A549 treated with GW870086 at 1 μM for 4 hours (cell line): ENCODE measurements around the gene SPRR1B. TPM values are rescaled to one million over a fixed set of nuclear protein-coding genes. Genes with fewer than 3 reads are reported as not detected.

Source experiments
- total RNA-seq: library from RNA; stranded (reverse); fragments of 200-300 nt; extraction: Qiagen RNA extraction; gene quantifications from 5 replicates; pipeline ENCODE4 v1.2.3, GENCODE V29; 2022; ENCODE audit warnings: low read depth

SPRR1B gene, protein sequence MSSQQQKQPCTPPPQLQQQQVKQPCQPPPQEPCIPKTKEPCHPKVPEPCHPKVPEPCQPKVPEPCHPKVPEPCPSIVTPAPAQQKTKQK
- not detected in 5 replicates for total RNA-seq

DNA sequence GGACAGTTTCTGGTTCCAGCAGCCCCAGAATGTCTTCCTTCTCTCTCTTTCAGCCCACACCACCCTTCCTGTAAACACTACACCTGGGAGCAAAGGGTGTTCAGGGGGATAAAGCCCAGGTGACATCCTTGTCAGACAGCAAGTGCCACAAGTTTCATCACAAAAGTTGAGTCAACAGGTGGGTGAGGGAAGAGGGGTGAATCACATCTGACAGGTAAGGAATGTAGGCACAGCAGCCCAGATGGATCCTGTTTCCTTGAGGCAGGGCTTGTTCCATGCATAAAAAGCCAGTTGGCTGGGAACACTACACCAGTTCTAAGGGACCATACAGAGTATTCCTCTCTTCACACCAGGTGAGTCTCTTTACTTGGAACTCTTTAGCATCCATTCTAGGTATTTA lies at the start of gene SPRR1B:
Gene SPRR1B (plus strand): TSS at position 309 of the 400 bp plus-strand sequence. CDS start 1,143 bp downstream, outside the sequence.

DNA sequence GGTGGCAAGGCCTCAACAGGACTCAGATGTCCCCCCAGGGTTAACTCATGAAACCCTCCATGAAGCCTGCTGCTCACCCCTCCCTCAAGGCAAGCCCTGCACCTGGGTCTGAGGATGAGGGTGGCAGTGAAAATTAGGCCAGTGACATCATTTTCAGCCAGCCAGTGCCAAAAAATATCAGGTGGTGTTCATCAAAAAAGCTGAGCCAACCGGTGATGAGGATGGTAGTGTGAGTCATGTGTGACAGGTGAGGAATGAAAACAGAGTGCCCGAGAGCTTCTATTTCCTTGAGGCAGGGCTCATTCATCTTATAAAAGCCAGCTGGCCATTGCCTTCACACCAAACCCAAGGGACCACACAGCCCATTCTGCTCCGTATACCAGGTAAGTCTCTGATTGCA lies 47.3 kb upstream of the SPRR1B start, which contains the start of gene SPRR1A:
Gene SPRR1A (plus strand): TSS at position 339 of the 400 bp plus-strand sequence. CDS start 1,150 bp downstream, outside the sequence.

DNA sequence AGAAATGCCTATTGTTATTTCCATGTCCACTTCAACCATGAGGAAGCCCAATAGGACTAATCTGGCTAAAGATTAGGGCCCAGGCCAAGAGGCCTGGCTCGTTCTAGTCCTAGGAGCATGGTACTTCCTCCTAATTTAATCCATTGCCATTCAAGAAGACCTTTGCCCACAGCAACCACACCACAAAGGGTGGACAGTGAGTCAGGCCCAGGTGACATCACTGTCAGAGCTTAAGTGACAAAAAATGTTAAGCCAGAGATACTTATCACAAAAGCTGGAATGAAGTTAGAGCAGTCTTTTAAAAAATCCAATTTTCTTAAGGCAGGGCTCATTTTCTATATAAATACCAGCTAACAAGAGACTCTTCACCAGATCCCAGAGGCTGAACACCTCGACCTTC lies 29.6 kb upstream of the SPRR1B start, which contains the start of gene SPRR3:
Gene SPRR3 (plus strand): TSS at position 368 of the 400 bp plus-strand sequence. CDS start 1,272 bp downstream, outside the sequence.

DNA sequence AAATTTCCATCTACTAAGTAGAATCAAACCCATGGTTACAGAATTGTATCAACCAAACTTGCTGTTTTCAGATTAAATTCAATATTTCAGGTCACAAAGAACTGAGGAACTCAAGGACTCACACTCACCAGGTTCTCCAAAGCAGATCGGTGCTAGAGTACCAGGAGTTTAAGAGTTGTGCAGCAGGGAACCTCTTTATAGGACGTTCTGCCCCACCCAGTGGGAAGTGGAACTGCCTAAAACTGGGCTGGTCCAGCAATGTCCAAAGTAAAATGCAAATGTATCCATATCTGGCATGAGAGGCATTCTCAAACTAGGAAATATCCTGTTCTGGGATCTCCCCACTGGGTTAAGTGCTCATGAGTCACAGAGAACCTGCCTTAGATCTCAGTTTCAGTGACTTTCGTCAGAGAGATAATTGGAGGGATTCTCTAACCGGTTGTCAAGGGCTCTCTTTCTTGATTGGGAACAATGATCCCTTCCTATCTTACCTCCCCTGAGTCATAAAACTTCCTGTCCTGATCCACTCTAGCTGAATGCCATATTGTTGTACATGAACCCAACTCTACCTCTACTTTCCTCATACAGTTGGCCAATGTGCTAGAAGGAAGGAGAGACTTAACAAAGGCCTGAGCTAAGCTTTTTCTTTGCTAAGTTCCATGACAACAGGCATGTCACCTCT lies 10.1 kb downstream of the SPRR1B start, which contains the start of gene SPRR2D:
Gene SPRR2D (minus strand): TSS at position 171 of the 682 bp plus-strand sequence. CDS start 774 bp downstream, outside the sequence.

DNA sequence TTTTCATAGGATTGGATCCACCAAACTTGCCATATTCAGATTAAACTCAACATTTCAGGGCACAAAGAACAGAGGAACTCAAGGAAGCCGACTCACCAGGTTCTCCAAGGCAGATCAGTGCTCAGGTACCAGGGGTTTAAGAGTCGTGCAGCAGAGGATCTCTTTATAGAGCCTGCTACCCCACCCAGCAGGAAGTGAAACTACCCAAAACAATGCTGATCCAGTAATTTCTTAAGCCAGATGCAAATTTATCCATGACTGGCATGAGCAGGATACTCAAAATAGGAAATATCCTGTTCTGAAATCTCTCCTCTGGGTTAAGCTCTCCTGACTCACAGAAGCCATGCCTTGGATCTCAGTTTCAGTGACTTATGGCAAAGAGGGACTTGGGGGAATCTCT lies 26.4 kb downstream of the SPRR1B start, which contains the start of gene SPRR2A:
Gene SPRR2A (minus strand): TSS at position 138 of the 400 bp plus-strand sequence. CDS start 777 bp downstream, outside the sequence.

DNA sequence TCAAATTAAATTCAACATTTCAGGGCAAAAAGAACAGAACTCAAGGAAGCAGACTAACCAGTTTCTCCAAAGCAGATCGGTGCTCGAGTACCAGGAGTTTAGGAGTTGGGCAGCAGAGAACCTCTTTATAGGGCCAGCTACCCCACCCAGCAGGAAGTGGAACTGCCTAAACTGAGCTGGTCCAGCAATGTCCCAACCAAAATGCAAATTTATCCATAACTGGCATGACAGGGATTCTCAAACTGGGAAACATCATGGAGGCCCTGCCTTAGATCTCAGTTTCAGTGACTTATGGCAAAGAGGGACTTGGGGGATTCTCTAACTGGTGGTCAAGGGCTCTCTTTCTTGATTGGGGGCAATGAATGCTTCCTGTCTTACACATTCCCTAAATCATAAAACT lies 40.5 kb downstream of the SPRR1B start, which contains the start of gene SPRR2B:
Gene SPRR2B (minus strand): TSS at position 101 of the 400 bp plus-strand sequence. CDS start 772 bp downstream, outside the sequence.

Other genes starting within 250 kb of the SPRR1B start
- 0.10 to 0.21 TPM in 2 of 5 replicates, not detected in the others for gene LCE1E, start 244.9 kb upstream of the SPRR1B start, total RNA-seq
- not detected in 5 replicates for gene LCE1D, start 234.5 kb upstream of the SPRR1B start, total RNA-seq
- not detected in 5 replicates for gene LCE1C, start 224.6 kb upstream of the SPRR1B start, total RNA-seq
- gene LCE1B, start 219.2 kb upstream of the SPRR1B start, total RNA-seq, result not detected in 5 replicates
- gene LCE1A, start 203.7 kb upstream of the SPRR1B start, total RNA-seq, result not detected in 5 replicates
- gene LCE6A, start 188.3 kb upstream of the SPRR1B start, total RNA-seq, result not detected in 5 replicates
- gene LCE7A, start 171.2 kb upstream of the SPRR1B start, total RNA-seq, result not detected in 5 replicates
- gene SMCP, start 152.9 kb upstream of the SPRR1B start, total RNA-seq, result not detected in 5 replicates
- gene IVL, start 122.7 kb upstream of the SPRR1B start, total RNA-seq, result 0.10 to 0.15 TPM (median 0.10 TPM) in 3 of 5 replicates, not detected in the others
- gene SPRR5, start 84.0 kb upstream of the SPRR1B start, total RNA-seq, result not detected in 5 replicates
- gene SPRR4, start 60.6 kb upstream of the SPRR1B start, total RNA-seq, result not detected in 5 replicates
- gene SPRR1A, start 47.1 kb upstream of the SPRR1B start, total RNA-seq, result not detected in 5 replicates
- not detected in 5 replicates for gene SPRR3, start 29.5 kb upstream of the SPRR1B start, total RNA-seq
- gene SPRR2D, start 9.9 kb downstream of the SPRR1B start, total RNA-seq, result not detected in 5 replicates
- gene SPRR2A, start 26.3 kb downstream of the SPRR1B start, total RNA-seq, result not detected in 5 replicates
- not detected in 5 replicates for gene SPRR2B, start 40.4 kb downstream of the SPRR1B start, total RNA-seq
- gene SPRR2E, start 63.3 kb downstream of the SPRR1B start, total RNA-seq, result not detected in 5 replicates
- not detected in 5 replicates for gene SPRR2F, start 82.3 kb downstream of the SPRR1B start, total RNA-seq
- not detected in 5 replicates for gene SPRR2G, start 119.7 kb downstream of the SPRR1B start, total RNA-seq
- gene LELP1, start 172.2 kb downstream of the SPRR1B start, total RNA-seq, result not detected in 5 replicates
- not detected in 5 replicates for gene PRR9, start 186.4 kb downstream of the SPRR1B start, total RNA-seq
- gene LORICRIN, start 228.5 kb downstream of the SPRR1B start, total RNA-seq, result not detected in 5 replicates